HG03139 (cell line): ENCODE data around the gene CCND3.

Source experiments
- ATAC-seq: cut with Tn5 transposase; IDR thresholded peaks from one replicate; pipeline ENCODE4 v1.9.1; 2021; ENCODE audit not compliant: unreplicated experiment

Gene CCND3

DNA sequence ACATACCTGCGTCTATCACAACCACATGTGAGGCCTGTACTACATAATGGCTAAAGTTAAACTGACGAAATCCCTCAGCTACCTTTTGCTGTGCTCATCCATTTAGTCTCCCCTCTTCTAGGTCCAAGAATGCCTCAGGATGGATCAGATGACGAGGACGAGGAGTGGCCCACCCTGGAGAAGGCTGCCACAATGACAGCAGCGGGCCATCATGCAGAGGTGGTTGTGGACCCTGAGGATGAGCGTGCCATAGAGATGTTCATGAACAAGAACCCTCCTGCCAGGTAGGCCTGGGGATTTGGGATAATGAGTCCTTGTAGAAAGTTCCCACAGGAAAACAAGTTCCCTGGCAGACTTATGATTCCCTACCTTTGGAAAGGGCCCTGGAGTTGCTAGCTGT, 14.4 kb downstream of the CCND3 start:
- no peak for ATAC-seq

- ATAC-seq = no peak
Observed at GRCh38 chr6:41922154-41922553, 19.5 kb downstream of the CCND3 start.

DNA sequence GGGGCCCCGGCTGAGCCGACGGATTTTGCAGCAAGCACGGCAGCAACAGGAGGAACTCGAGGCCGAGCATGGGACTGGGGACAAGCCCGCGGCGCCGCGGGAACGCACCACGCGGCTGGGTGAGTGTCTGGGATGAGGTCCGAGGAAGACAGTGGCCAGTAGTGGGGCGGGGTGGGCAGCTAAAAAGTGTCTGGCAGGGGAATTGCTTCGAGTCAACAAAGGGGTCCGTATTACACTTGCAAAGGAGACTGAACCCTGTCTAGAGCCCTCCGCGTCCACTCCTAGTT, 20.0 kb downstream of the CCND3 start:
- ATAC-seq = no peak

GRCh38 chr6:41920921-41921711, 20.5 kb downstream of the CCND3 start, which contains the start of the genes BYSL and MED20:
BYSL (plus strand) TSS chr6:41921499; CDS start chr6:41921563, 64 bp downstream.
MED20 (minus strand) TSS chr6:41921139; CDS start chr6:41921018, 121 bp downstream.
- ATAC-seq = peak; percentile 77

GRCh38 chr6:41917528-41917927, 24.1 kb downstream of the CCND3 start:
- ATAC-seq = no peak

- no peak for ATAC-seq
Observed at GRCh38 chr6:41914869-41915530, 26.6 kb downstream of the CCND3 start.

GRCh38 chr6:41914343-41914742, 27.3 kb downstream of the CCND3 start:
- ATAC-seq = no peak

DNA sequence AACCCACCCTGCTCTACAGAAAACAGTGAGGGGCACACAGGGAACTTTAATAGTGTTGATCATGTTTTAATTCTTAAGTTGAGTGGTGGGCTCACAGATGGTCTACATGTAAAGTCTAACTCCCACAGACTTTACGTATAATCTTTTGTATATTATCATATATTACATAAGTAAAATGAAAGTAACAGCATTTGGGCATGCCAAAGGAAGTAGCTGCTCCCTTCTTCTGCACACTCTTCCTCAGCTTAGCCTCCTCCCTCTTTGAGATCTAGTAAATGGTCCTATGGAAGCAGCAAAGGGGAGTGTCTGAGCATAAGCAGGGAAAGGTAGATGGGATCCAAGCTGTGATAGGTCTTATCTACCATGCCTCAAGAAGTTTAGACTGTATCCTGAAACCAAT, 31.9 kb downstream of the CCND3 start:
- no peak for ATAC-seq

- no peak for ATAC-seq
Observed at GRCh38 chr6:41901882-41902519, 39.6 kb downstream of the CCND3 start.

GRCh38 chr6:41900861-41901260, 40.7 kb downstream of the CCND3 start:
- ATAC-seq = no peak

DNA sequence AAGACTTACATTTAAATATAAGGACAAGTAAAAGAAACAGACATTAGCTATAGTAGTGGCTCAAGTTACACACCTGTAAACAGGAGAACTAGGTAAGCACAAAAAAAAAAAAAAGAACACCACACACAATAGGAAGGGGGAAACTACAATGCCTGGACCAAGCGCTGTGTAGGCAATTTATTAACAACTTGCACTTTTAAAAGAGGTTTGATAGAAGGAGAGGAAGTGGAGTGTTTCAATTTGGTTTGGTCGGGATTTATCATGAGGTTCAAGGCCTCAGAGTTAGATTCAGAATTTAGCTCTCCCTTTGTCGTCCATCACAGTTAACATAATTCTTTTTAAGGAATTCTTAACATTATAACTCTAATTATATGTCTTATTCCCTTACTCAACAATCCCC, 45.3 kb downstream of the CCND3 start:
- no peak for ATAC-seq

DNA sequence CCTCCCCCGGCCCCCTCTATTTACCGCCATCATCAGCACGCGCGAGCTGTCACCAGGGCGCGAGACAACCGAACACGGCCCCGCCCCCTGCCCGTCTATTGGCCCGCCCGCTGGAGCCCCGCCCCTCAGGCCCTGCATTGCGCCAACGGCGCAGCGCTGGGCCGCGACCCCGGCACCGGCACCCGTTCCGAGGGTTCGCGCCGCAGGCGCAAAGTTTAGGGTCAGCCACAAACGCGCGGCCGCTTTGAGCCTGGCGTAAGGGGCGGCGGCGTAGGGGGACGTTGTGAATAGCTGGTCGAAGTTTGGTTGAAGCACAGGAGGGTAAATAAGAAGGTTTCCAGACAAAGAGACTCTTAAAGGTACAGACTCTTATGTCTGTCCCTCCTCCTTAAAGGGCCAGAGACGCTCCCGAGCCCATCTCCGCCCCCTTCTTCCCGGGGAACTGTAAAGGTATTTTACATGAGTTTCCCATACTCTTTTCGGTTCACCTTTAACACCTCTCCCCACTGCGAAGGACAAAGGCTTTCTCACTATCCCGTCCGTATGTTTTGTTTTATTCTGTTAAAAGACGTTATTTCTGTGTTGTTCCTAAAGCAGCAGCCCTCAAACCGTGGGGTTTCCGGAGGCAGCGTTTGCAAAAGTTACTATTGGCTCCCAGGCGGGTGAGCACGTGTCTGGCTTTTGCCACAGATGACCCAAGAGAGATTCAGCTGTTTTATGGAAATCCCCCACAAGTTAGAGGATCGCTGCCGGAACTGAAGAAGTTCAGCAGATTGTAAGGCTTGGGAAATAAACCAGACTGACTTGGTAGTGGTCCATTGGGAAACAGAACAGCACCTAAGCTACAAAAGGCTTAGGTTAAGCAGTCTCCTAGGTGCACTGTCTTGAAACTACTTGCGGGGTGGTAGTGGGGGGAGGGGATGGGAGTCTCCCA, 46.0 kb downstream of the CCND3 start, which contains the start of gene USP49:
Gene USP49 (minus strand): TSS at position 76 of the 934 bp plus-strand sequence. CDS start 88,392 bp downstream, outside the sequence.
- ATAC-seq = peak; percentile 72

DNA sequence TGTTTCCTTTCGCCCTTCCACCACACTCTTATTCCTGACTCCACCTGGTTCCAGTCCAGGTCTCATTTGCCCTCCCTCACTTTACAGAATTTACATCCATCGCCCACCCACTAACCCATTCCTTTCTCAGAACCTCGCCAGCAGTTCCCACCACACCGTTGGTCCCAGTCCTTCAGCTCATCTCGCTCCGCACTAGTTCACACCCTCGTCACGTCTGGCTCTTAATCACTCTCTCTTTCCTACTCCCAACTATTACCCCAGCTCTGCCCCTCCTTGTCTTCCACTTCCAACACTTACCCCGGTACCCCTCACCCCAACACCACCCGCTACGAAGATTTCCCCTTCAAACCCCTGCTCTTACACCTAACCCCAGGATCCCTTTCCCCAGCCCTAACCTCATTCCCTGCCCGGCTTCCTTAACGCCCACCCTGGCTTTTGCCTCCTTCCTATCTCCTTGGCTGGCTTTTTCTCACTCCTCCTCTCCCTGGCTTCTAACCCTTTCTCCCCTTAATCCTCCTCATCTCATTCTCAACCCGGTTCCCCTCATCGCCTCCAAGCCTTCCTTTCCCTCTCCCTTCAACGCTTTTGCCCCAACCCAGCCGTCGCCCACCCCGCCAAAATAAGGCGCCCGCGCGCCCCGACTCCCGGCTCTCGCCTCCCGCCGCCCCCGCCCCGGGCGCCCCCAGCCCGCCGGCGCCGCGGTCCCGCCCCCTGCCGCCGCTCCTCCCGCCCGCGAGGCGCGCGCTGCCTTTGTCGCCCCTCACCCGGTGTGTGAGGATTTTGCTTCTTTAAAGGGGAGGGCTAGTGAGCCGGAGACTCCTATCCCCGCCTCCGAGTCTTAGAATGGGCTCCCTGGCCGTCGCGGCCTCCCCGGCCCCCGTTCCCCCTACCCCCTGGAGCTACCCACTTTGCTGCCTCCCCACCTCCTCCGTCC, 47.0 kb downstream of the CCND3 start:
- ATAC-seq = peak; percentile 31

DNA sequence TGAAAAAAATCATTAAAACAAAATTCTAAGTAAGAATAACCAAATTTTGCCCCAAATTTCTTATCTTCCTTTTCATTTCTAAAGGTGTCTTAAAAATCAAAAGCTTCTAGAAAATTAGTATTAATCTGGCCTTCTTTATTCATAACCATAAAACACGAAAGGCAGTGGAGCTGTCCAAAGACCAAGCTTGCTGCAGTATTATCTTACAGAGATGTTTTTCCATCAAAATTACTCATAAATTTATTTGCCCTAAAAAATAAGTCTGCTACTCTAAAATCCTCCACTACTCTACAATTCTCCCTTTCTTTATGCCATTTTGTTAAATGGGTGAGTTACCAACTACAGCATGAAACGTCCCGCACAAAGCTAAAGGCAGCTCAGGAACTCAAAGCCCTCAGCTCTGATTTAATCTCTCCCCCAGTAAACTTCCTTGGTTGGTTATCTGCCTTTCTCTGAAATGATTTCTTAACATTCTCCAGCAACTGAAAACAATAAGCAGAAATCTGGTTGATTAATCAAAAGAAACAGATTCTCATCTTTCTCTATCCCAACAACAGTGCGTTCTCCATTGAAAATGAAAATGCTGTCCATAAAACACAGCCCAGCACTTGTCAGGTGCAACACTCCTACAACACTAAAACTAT, 48.6 kb downstream of the CCND3 start:
- ATAC-seq = no peak

GRCh38 chr6:41887331-41887751, 54.3 kb downstream of the CCND3 start:
- ATAC-seq = no peak

- ATAC-seq = no peak
Observed at GRCh38 chr6:41885930-41886329, 55.7 kb downstream of the CCND3 start.

DNA sequence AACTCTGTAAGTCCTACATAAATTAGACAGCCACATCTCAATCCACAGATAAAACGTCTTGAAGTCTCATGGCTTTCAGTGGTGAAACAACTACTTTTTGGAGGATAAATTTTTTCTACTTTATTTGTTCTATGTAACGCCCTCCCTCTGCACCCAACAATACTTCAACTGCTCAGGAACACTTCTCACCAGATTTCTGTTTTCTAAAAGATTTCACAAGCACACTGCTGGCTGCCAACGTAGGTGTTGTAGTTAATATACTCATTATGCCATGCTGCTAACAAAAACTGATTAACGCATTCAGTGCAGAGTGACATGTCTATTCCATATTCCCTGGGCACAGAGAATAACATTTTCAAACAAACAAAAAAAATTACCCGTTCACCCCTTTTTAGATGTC, 56.7 kb downstream of the CCND3 start:
- no peak for ATAC-seq
